SK-N-SH (cell line): Measurements from ENCODE around the gene WDR33. TPM values are rescaled to one million over a fixed set of nuclear protein-coding genes. Genes with fewer than 3 reads are reported as not detected.

ENCODE experiments used
- CTCF ChIA-PET: fragments of 300-600, 350-600 bp; formaldehyde crosslinking; extraction: SDS; loops from one replicate; lab custom pipeline; 2021; lab: Yijun Ruan, JAX
- POLR2A ChIA-PET: fragments of 350-600 bp; sonication (Branson Sonifier 250); formaldehyde crosslinking; extraction: SDS; loops from one replicate; lab custom pipeline; 2020; ENCODE audit warnings: antibody characterized with exemption, inconsistent platforms; lab: Yijun Ruan, JAX
- DNase-seq: peaks from one replicate; pipeline ENCODE4 v3.0.0; 2012
- H2AFZ ChIP-seq: fragments of 200-600 bp; sonication (generic); 2 replicates; pipeline ENCODE4 v1.8.1; 2016; ENCODE audit warnings: antibody characterized with exemption, mild to moderate bottlenecking, low read depth
- H3F3A ChIP-seq: fragments of 200-600 bp; sonication (generic); replicated peaks from 2 replicates; pipeline ENCODE3; 2016; ENCODE audit warnings: antibody characterized with exemption, mild to moderate bottlenecking; ENCODE audit not compliant: insufficient read depth
- H3K27ac ChIP-seq, 2 experiments: fragments of 200-500 bp in 1 of 2; fragments of 200-600 bp in 1 of 2; sonication (Bioruptor generic) in 1 of 2; sonication (generic), shearing (Covaris generic) in 1 of 2; 2 replicates each; pipeline versions ENCODE4 v1.5.1 to v1.6.1; 2014 to 2016; ENCODE audit warnings: low read depth in 2 of 2, inconsistent platforms in 1 of 2, low read length in 1 of 2, mild to moderate bottlenecking in 1 of 2, mixed read lengths in 1 of 2
- H3K27me3 ChIP-seq: fragments of 200-600 bp; sonication (generic), shearing (Covaris generic); 2 replicates; pipeline ENCODE4 v1.6.1; 2016; ENCODE audit warnings: mixed run types; ENCODE audit not compliant: insufficient read depth
- H3K36me3 ChIP-seq, 2 experiments: fragments of 200-500 bp in 1 of 2; fragments of 200-600 bp in 1 of 2; sonication (Bioruptor generic) in 1 of 2; sonication (generic) in 1 of 2; replicated peaks in 1 of 2; 2 replicates each; pipeline versions ENCODE3 to v1.5.1; 2014 to 2016; ENCODE audit warnings: low read length in 1 of 2, mild to moderate bottlenecking in 1 of 2; ENCODE audit not compliant: insufficient read depth in 2 of 2, control insufficient read depth in 1 of 2
- H3K4me1 ChIP-seq, 2 experiments: fragments of 200-500 bp in 1 of 2; fragments of 200-600 bp in 1 of 2; sonication (Bioruptor generic) in 1 of 2; sonication (generic), shearing (Covaris generic) in 1 of 2; 2 replicates each; pipeline versions ENCODE4 v1.5.1 to v1.6.1; 2014 to 2016; ENCODE audit warnings: low read depth in 1 of 2, low read length in 1 of 2, mixed run types in 1 of 2; ENCODE audit not compliant: insufficient read depth in 2 of 2, control insufficient read depth in 1 of 2
- H3K4me2 ChIP-seq: fragments of 200-600 bp; sonication (generic), shearing (Covaris generic); 2 replicates; pipeline ENCODE4 v1.6.1; 2017; ENCODE audit warnings: mixed run types
- H3K4me3 ChIP-seq, 2 experiments: fragments of 200-500 bp in 1 of 2; fragments of 200-600 bp in 1 of 2; sonication (Bioruptor generic) in 1 of 2; sonication (generic), shearing (Covaris generic) in 1 of 2; 2 replicates each; pipeline versions ENCODE4 v1.5.1 to v1.8.1; 2014 to 2016; ENCODE audit warnings: low read depth in 2 of 2, inconsistent platforms in 1 of 2, low read length in 1 of 2, mild to moderate bottlenecking in 1 of 2, mixed read lengths in 1 of 2, moderate library complexity in 1 of 2
- H3K79me2 ChIP-seq: fragments of 200-600 bp; sonication (generic); 2 replicates; pipeline ENCODE4 v1.8.1; 2017; ENCODE audit warnings: mild to moderate bottlenecking; ENCODE audit not compliant: insufficient read depth
- H3K9ac ChIP-seq: fragments of 200-600 bp; sonication (generic); 2 replicates; pipeline ENCODE4 v1.6.1; 2017; ENCODE audit warnings: mixed run types
- H3K9me2 ChIP-seq: fragments of 200-600 bp; sonication (generic); 2 replicates; pipeline ENCODE4 v1.6.1; 2017; ENCODE audit warnings: mixed run types
- H3K9me3 ChIP-seq: fragments of 200-600 bp; sonication (generic); 2 replicates; pipeline ENCODE4 v1.6.1; 2017; ENCODE audit warnings: mixed run types, mild to moderate bottlenecking, moderate library complexity
- H4K20me1 ChIP-seq: fragments of 200-600 bp; sonication (generic); 2 replicates; pipeline ENCODE4 v1.6.1; 2017; ENCODE audit warnings: mild to moderate bottlenecking, mixed run types; ENCODE audit not compliant: insufficient read depth
- FOXM1 ChIP-seq: IDR thresholded peaks from 2 replicates; pipeline ENCODE4 v1.4.0; 2012; ENCODE audit warnings: low read depth, mild to moderate bottlenecking
- NRF1 ChIP-seq: IDR thresholded peaks from 2 replicates; pipeline ENCODE4 v1.6.1; 2012; ENCODE audit warnings: low read depth, mild to moderate bottlenecking, low read length
- SIN3A ChIP-seq: IDR thresholded peaks from 2 replicates; pipeline ENCODE4 v1.6.1; 2012; ENCODE audit warnings: low read depth, mild to moderate bottlenecking, low read length, moderate library complexity, borderline replicate concordance
- WGBS: methylation state at CpG from one replicate; pipeline ENCODE4 v1.1.6; 2017; ENCODE audit warnings: low lambda C conversion rate; 5-methylcytosine and 5-hydroxymethylcytosine counted together
- polyA plus RNA-seq, 3 experiments: library from polyadenylated mRNA; depleted of rRNA; stranded (reverse); fragments of >200 nt; gene quantifications; 2 replicates each; pipeline ENCODE4 v1.2.3, GENCODE V29; 2012
- TF ChIP-seq, protein P1 (sequence below): IDR thresholded peaks from 2 replicates; pipeline ENCODE4 v1.6.1; 2012; ENCODE audit warnings: mild to moderate bottlenecking, low read depth, low read length, moderate library complexity
- TF ChIP-seq, protein P2 (sequence below): fragments of 200-600 bp; sonication (generic); IDR thresholded peaks from 2 replicates; pipeline ENCODE4 v1.6.1; 2017; ENCODE audit warnings: antibody characterized with exemption, mild to moderate bottlenecking, moderate library complexity

The WDR33 gene
- polyA plus RNA-seq, 1 of the 3 experiments (the other 2 are of a cell fraction), result 12.4 TPM

DNA sequence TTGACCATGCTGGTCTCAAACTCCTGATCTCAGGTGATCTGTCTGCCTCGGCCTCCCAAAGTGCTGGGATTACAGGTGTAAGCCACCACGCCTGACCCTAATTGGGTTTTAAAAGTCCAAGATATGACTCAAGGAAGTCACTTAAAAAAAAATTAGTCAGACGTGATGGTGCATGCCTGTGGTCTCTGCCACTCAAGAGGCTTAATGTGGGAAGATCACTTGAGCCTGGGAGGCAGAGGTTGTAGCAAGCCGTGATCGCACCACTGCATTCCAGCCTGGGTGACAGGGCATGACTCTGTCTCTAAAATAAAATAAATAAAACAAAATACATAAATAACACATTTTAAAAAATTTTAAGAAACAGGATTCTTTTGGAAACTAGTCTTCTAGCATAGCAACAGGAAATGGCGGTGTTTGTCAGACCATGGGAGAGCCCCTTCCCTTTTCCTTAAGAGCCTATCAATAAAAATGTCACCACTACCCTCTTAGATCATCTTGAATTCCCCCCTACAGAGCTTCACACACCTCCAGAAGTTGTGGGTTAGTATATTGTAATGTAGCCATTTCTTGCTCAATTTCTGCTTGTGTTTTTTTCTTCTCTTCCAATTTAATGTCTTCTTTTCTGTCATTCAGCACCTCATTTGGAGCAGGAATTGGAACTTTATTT is 89.5 kb downstream of the WDR33 start:
- WGBS, result 92% methylated on average over 6 of the region's 6 CpGs
- Histone ChIP-seq H3K4me3 (no peak overlapping the region), H3K27me3 (no peaks in the 10 kb centered on the region), H3K4me2 (no peak overlapping the region), H3K36me3 (peaks cover 60 to 61% of the 10 kb centered on the region in 2 experiments), H4K20me1 (no peaks in the 10 kb centered on the region), H2AFZ (no peak overlapping the region), H3K79me2 (no peaks in the 10 kb centered on the region), H3K9me3 (no peaks in the 10 kb centered on the region), H3K9me2 (no peaks in the 10 kb centered on the region), H3K4me1 (no peaks in the 10 kb centered on the region), H3K9ac (no peak overlapping the region)
- ChIA-PET CTCF (no interaction called here), POLR2A (no interaction called here)
- TF ChIP-seq FOXM1, result no peak
- TF ChIP-seq, protein P1, sequence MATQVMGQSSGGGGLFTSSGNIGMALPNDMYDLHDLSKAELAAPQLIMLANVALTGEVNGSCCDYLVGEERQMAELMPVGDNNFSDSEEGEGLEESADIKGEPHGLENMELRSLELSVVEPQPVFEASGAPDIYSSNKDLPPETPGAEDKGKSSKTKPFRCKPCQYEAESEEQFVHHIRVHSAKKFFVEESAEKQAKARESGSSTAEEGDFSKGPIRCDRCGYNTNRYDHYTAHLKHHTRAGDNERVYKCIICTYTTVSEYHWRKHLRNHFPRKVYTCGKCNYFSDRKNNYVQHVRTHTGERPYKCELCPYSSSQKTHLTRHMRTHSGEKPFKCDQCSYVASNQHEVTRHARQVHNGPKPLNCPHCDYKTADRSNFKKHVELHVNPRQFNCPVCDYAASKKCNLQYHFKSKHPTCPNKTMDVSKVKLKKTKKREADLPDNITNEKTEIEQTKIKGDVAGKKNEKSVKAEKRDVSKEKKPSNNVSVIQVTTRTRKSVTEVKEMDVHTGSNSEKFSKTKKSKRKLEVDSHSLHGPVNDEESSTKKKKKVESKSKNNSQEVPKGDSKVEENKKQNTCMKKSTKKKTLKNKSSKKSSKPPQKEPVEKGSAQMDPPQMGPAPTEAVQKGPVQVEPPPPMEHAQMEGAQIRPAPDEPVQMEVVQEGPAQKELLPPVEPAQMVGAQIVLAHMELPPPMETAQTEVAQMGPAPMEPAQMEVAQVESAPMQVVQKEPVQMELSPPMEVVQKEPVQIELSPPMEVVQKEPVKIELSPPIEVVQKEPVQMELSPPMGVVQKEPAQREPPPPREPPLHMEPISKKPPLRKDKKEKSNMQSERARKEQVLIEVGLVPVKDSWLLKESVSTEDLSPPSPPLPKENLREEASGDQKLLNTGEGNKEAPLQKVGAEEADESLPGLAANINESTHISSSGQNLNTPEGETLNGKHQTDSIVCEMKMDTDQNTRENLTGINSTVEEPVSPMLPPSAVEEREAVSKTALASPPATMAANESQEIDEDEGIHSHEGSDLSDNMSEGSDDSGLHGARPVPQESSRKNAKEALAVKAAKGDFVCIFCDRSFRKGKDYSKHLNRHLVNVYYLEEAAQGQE, result no peak
- TF ChIP-seq, all 33 proteins: peak for 0
- DNase-seq, result no peak
- no peak overlapping the region for H3K27ac ChIP-seq
- H3F3A ChIP-seq, result no peaks in the 10 kb centered on the region

DNA sequence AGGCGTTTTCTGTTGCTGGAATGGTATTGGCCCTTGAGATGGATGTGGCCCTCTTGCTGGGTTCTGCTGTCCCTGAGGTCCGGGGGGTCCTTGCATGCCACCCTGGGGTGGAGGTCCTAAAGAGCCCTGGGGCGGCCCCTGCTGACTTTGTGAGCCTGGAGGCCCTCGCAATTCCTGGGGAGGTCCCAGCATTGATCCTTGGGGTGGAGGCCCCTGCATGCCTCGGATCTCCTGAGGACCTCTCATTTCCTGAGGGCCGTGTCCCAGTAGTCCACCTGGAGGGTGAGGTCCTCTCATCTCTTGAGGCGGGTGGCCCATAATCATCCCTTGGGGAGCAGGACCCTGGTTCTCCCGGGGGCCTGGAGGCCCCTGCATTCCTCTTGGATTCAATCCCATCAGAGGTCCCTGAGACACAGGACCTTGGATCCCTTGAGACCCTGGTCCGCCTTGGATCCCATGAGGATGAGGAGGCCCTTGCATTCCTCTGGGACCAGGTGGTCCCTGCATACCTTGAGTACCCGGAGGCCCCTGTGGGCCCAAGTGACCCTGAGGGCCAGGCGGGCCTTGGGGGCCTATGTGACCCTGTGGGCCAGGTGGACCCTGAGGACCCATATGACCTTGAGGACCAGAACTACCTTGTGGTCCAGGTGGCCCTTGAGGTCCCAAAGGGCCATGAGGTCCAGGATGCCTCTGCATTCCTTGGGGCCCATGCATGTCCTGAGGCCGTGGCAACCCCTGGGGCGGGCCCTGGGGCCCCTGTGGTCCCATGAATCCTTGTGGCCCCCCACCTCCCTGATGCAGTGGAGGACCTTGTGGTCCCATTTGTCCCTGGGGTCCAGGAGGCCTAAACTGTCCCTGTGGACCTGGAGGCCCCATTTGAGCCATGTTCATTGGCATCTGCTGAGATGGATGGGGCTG is 91.4 kb downstream of the WDR33 start:
- no peak for DNase-seq
- no peaks in the 10 kb centered on the region for H3K4me1 ChIP-seq
- no peak overlapping the region for H3K4me3 ChIP-seq
- H3K9me2 ChIP-seq, result no peaks in the 10 kb centered on the region
- no peaks in the 10 kb centered on the region for H3K9me3 ChIP-seq
- no peak overlapping the region for H3K27ac ChIP-seq
- H3K79me2 ChIP-seq, result no peaks in the 10 kb centered on the region
- POLR2A ChIA-PET, result no interaction called here
- no peak overlapping the region for H2AFZ ChIP-seq
- 100% methylated on average over 3 of the region's 13 CpGs for WGBS
- no peaks in the 10 kb centered on the region for H3K27me3 ChIP-seq
- TF ChIP-seq, protein P2, sequence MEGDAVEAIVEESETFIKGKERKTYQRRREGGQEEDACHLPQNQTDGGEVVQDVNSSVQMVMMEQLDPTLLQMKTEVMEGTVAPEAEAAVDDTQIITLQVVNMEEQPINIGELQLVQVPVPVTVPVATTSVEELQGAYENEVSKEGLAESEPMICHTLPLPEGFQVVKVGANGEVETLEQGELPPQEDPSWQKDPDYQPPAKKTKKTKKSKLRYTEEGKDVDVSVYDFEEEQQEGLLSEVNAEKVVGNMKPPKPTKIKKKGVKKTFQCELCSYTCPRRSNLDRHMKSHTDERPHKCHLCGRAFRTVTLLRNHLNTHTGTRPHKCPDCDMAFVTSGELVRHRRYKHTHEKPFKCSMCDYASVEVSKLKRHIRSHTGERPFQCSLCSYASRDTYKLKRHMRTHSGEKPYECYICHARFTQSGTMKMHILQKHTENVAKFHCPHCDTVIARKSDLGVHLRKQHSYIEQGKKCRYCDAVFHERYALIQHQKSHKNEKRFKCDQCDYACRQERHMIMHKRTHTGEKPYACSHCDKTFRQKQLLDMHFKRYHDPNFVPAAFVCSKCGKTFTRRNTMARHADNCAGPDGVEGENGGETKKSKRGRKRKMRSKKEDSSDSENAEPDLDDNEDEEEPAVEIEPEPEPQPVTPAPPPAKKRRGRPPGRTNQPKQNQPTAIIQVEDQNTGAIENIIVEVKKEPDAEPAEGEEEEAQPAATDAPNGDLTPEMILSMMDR, result no peak
- TF ChIP-seq NRF1 (no peak), FOXM1 (no peak), SIN3A (no peak)
- H3K36me3 ChIP-seq, result peaks cover 53 to 57% of the 10 kb centered on the region in 2 experiments
- no peaks in the 10 kb centered on the region for H3F3A ChIP-seq
- H3K9ac ChIP-seq, result no peak overlapping the region
- H3K4me2 ChIP-seq, result no peak overlapping the region
- no peaks in the 10 kb centered on the region for H4K20me1 ChIP-seq
- CTCF ChIA-PET, result interaction anchor here (1.1 kb wide), 1 partner anchor 229 kb away, joined by 3 read pairs; no protein-coding TSS in a partner anchor
